ENCODE measurements around the gene CTTNBP2NL. TPM values are rescaled to one million over a fixed set of nuclear protein-coding genes. Genes with fewer than 3 reads are reported as not detected.

The CTTNBP2NL gene
- total RNA-seq, 4 donors from 2014 or later: 44.6 to 64.8 (median 52.4) TPM

- in situ Hi-C loops (cut with MboI; ENCODE audit: low pct_ligation_motif_present in 1 of 4, low pct_unique_long_range_greater_than_20kb in 1 of 4, low sequenced_read_pairs in 3 of 4) (loop anchor here in 3 of 4 donors (5.0 to 25.0 kb wide), 3 partner anchors 107 to 202 kb away; partner anchors contain the start of genes CAPZA1 (in 2 of the 3), ST7L (in 2 of the 3) and RHOC (in 1 of the 3)), intact Hi-C loops (cut with DNase I; ENCODE audit: low total_unique reads) (no loop called here)
- H3K27ac ChIP-seq: peak overlapping the region in 1 of 4 donors; percentile 19
- H3K27me3 ChIP-seq: peaks cover 53% of the 10 kb centered on the region
- TF ChIP-seq, protein P1, sequence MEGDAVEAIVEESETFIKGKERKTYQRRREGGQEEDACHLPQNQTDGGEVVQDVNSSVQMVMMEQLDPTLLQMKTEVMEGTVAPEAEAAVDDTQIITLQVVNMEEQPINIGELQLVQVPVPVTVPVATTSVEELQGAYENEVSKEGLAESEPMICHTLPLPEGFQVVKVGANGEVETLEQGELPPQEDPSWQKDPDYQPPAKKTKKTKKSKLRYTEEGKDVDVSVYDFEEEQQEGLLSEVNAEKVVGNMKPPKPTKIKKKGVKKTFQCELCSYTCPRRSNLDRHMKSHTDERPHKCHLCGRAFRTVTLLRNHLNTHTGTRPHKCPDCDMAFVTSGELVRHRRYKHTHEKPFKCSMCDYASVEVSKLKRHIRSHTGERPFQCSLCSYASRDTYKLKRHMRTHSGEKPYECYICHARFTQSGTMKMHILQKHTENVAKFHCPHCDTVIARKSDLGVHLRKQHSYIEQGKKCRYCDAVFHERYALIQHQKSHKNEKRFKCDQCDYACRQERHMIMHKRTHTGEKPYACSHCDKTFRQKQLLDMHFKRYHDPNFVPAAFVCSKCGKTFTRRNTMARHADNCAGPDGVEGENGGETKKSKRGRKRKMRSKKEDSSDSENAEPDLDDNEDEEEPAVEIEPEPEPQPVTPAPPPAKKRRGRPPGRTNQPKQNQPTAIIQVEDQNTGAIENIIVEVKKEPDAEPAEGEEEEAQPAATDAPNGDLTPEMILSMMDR (IDR thresholded peaks at IDR 0.05): no peak
- TF ChIP-seq POLR2A (IDR thresholded peaks at IDR 0.05) (no peak), POLR2AphosphoS5 (IDR thresholded peaks at IDR 0.05) (no peak), EP300 (IDR thresholded peaks at IDR 0.05; ENCODE audit: low read depth) (no peak)
- no peak overlapping the region for H3K4me3 ChIP-seq
- H3K9me3 ChIP-seq: no peaks in the 10 kb centered on the region
- no peak for DNase-seq
- H3K36me3 ChIP-seq: no peaks in the 10 kb centered on the region
- H3K4me1 ChIP-seq: peaks cover 14 to 32% (median 29%) of the 10 kb centered on the region in 4 donors
- WGBS, 2 donors (ENCODE audit: low coverage in 1 of 2): 60 to 86% methylated on average over 1 to 6 of the region's 6 CpGs
Measured at GRCh38 chr1:112504661-112505399, 108.8 kb downstream of the CTTNBP2NL start.

DNA sequence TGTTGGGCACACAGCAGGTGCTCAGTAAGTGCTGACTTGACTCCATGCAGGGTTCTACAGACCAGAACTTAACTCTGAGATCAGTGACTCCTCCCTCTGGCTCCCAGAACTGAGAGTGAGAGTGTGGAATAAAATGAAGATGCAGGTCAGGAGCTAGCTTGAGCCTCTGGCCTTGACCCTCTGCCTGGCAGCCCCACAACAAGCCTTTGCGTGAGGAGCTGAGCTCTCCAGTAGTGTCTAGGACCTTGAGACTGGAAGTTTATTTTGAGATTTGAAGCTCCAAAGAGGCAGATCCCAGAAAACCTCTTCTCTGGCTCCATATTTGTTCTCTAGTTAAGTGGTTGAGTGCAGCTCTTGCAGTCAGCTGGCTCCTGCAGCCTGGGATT lies 109.4 kb downstream of the CTTNBP2NL start:
- H3K4me1 ChIP-seq: peaks cover 14 to 32% (median 29%) of the 10 kb centered on the region in 4 donors
- no peak for TF ChIP-seq POLR2AphosphoS5 (IDR thresholded peaks at IDR 0.05)
- intact Hi-C loops (cut with DNase I; ENCODE audit: low total_unique reads): no loop called here
- in situ Hi-C loops (cut with MboI; ENCODE audit: low pct_ligation_motif_present in 1 of 4, low pct_unique_long_range_greater_than_20kb in 1 of 4, low sequenced_read_pairs in 3 of 4): loop anchor here in 2 of 4 donors (10.0 to 25.0 kb wide), 2 partner anchors 107 to 109 kb away; partner anchors contain the start of genes CAPZA1 (in 2 of the 2) and ST7L (in 2 of the 2)
- WGBS, 2 donors (ENCODE audit: low coverage in 1 of 2): 93% methylated on average over 1 of the region's 1 CpG; no CpG with 5 or more reads in 1 of the 2 donors
- H3K9me3 ChIP-seq: no peaks in the 10 kb centered on the region
- DNase-seq: no peak
- no peaks in the 10 kb centered on the region for H3K36me3 ChIP-seq
- peaks cover 59% of the 10 kb centered on the region for H3K27me3 ChIP-seq
- H3K4me3 ChIP-seq: no peak overlapping the region
- H3K27ac ChIP-seq: no peak overlapping the region

DNA sequence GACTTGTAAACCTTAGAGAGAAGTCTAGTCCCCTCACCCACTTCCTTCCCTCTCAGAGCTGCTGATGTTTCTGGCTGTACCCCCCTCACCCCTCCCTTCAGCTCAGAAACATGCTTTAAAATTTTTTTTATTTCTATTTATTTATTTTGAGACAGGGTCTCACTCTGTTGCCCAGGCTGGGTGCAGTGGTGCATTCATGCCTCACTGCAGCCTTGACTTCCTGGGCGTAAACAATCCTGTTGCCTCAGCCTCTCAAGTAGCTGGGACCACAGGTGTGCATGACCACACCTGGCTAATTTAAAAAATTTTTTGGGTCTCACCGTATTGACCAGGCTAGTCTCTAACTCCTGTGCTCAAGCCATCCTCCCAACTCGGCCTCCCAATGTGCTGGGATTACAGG lies 109.9 kb downstream of the CTTNBP2NL start:
- intact Hi-C loops (cut with DNase I; ENCODE audit: low total_unique reads): no loop called here

DNA sequence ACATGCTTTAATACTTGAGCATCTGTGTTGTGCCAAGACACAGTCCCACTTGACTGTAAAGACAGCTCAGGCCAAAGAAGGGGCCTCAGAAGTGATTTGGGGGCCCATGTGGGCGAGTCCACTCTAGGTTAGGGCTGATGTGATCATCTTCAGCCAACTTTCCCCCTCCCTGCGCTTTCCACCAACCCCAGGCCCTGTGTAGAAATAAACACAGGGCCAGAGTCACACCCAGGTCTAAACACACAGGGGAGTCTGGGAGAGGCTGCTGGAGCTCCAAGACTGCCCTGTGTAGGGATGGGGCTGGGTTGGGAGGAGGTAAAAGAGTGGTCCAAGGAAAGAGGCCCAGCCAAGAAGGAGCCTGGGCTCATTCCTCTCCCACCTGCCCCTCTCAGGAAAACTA lies 110.3 kb downstream of the CTTNBP2NL start:
- H3K4me3 ChIP-seq: no peak overlapping the region
- no peaks in the 10 kb centered on the region for H3K36me3 ChIP-seq
- H3K9me3 ChIP-seq: no peaks in the 10 kb centered on the region
- in situ Hi-C loops (cut with MboI; ENCODE audit: low pct_ligation_motif_present in 1 of 4, low pct_unique_long_range_greater_than_20kb in 1 of 4, low sequenced_read_pairs in 3 of 4) (loop anchor here in 2 of 4 donors (10.0 to 25.0 kb wide), 2 partner anchors 106 to 108 kb away; partner anchors contain the start of genes CAPZA1 (in 2 of the 2) and ST7L (in 2 of the 2)), intact Hi-C loops (cut with DNase I; ENCODE audit: low total_unique reads) (no loop called here)
- H3K4me1 ChIP-seq: peaks cover 14 to 30% (median 29%) of the 10 kb centered on the region in 4 donors
- no peak for TF ChIP-seq POLR2A (IDR thresholded peaks at IDR 0.05)
- TF ChIP-seq EP300 (IDR thresholded peaks at IDR 0.05; ENCODE audit: low read depth): no peak
- TF ChIP-seq, protein P1 (IDR thresholded peaks at IDR 0.05): no peak
- no peak for TF ChIP-seq POLR2AphosphoS5 (IDR thresholded peaks at IDR 0.05)
- H3K27me3 ChIP-seq: peaks cover 53% of the 10 kb centered on the region
- no peak for DNase-seq
- H3K27ac ChIP-seq: no peak overlapping the region
- WGBS, 2 donors (ENCODE audit: low coverage in 1 of 2): 83% methylated on average over 2 of the region's 2 CpGs; no CpG with 5 or more reads in 1 of the 2 donors

More for the DNA sequence above, 109.9 kb downstream of the CTTNBP2NL start:
- TF ChIP-seq POLR2A (IDR thresholded peaks at IDR 0.05) (no peak), EP300 (IDR thresholded peaks at IDR 0.05; ENCODE audit: low read depth) (no peak), POLR2AphosphoS5 (IDR thresholded peaks at IDR 0.05) (no peak)
- TF ChIP-seq, protein P1 (IDR thresholded peaks at IDR 0.05): no peak
- Histone ChIP-seq H3K27ac (no peak overlapping the region), H3K4me3 (no peak overlapping the region), H3K4me1 (peaks cover 14 to 32% (median 29%) of the 10 kb centered on the region in 4 donors), H3K36me3 (no peaks in the 10 kb centered on the region), H3K9me3 (no peaks in the 10 kb centered on the region), H3K27me3 (peaks cover 57% of the 10 kb centered on the region)
- in situ Hi-C loops (cut with MboI; ENCODE audit: low pct_ligation_motif_present in 1 of 4, low pct_unique_long_range_greater_than_20kb in 1 of 4, low sequenced_read_pairs in 3 of 4): loop anchor here in 2 of 4 donors (10.0 to 25.0 kb wide), 2 partner anchors 106 to 109 kb away; partner anchors contain the start of genes CAPZA1 (in 2 of the 2) and ST7L (in 2 of the 2)
- 69 to 100% methylated on average over 1 to 3 of the region's 3 CpGs for WGBS, 2 donors (ENCODE audit: low coverage in 1 of 2)
- DNase-seq: no peak
